Measurements from ENCODE around the gene TACC2. TPM values are rescaled to one million over a fixed set of nuclear protein-coding genes. Genes with fewer than 3 reads are reported as not detected.
A peak's percentile ranks its signal among the peaks of the same experiment; 100 is the strongest.
"Not testable (repeated sequence)": the region's sequence is repeated elsewhere in the genome, so short reads cannot be mapped to it uniquely, and the experiment has no call there.

Gene TACC2
- total and polyA plus RNA-seq, 4 donors: 43.3 to 309 (median 127) TPM

GRCh38 chr10:122014652-122015248 is 25.8 kb downstream of the TACC2 start:
- Histone ChIP-seq H3K27me3 (ENCODE audit: control insufficient read depth in 3 of 3, insufficient read depth in 3 of 3, low read length in 2 of 3) (no peaks in the 10 kb centered on the region), H3K9me3 (ENCODE audit: control insufficient read depth in 4 of 4, insufficient read depth in 3 of 4, low read length in 3 of 4) (peaks cover 0 to 7% (median 0%) of the 10 kb centered on the region in 4 donors), H3K27ac (ENCODE audit: low read depth in 1 of 2, low read length in 1 of 2) (no peak overlapping the region), H3K4me1 (ENCODE audit: control insufficient read depth in 5 of 5, insufficient read depth in 5 of 5, low read length in 5 of 5) (peaks cover 0 to 14% (median 6%) of the 10 kb centered on the region in 5 donors), H3K36me3 (ENCODE audit: control insufficient read depth in 4 of 4, insufficient read depth in 4 of 4, low read length in 4 of 4) (no peaks in the 10 kb centered on the region), H3K4me3 (no peak overlapping the region), H3K9ac (ENCODE audit: insufficient read depth in 1 of 2, low read length in 2 of 2) (no peak overlapping the region)
- no peak for DNase-seq
- TF ChIP-seq CTCF (IDR thresholded peaks at IDR 0.05; ENCODE audit: control extremely low read depth, extremely low read depth): no peak
- 71 to 82% methylated on average over 3 of the region's 3 CpGs for WGBS, 2 donors
- ATAC-seq (ENCODE audit: insufficient read depth, low FRiP score): no peak

- DNase-seq; H3K4me3 ChIP-seq; ATAC-seq (ENCODE audit: insufficient read depth, low FRiP score); H3K36me3 ChIP-seq (ENCODE audit: control insufficient read depth in 4 of 4, insufficient read depth in 4 of 4, low read length in 4 of 4); H3K9me3 ChIP-seq (ENCODE audit: control insufficient read depth in 4 of 4, insufficient read depth in 3 of 4, low read length in 3 of 4); H3K27me3 ChIP-seq (ENCODE audit: control insufficient read depth in 3 of 3, insufficient read depth in 3 of 3, low read length in 2 of 3); H3K9ac ChIP-seq (ENCODE audit: insufficient read depth in 1 of 2, low read length in 2 of 2); H3K27ac ChIP-seq (ENCODE audit: low read depth in 1 of 2, low read length in 1 of 2): not testable (repeated sequence)
- 66 to 80% methylated on average over 4 of the region's 4 CpGs for WGBS, 2 donors
- peaks cover 0 to 32% (median 12%) of the 10 kb centered on the region in 5 donors for H3K4me1 ChIP-seq (ENCODE audit: control insufficient read depth in 5 of 5, insufficient read depth in 5 of 5, low read length in 5 of 5)
These were observed 29.0 kb downstream of the TACC2 start for GRCh38 chr10:122017926-122018325.

GRCh38 chr10:122018491-122018890 is 29.5 kb downstream of the TACC2 start:
- peak overlapping the region in 1 of 2 donors; percentile 47 for H3K9ac ChIP-seq (ENCODE audit: insufficient read depth in 1 of 2, low read length in 2 of 2)
- DNase-seq: peak in 1 of 3 donors; percentile 33
- H3K36me3 ChIP-seq (ENCODE audit: control insufficient read depth in 4 of 4, insufficient read depth in 4 of 4, low read length in 4 of 4): no peaks in the 10 kb centered on the region
- no peak for ATAC-seq (ENCODE audit: insufficient read depth, low FRiP score)
- H3K4me1 ChIP-seq (ENCODE audit: control insufficient read depth in 5 of 5, insufficient read depth in 5 of 5, low read length in 5 of 5): peaks cover 0 to 32% (median 12%) of the 10 kb centered on the region in 5 donors
- H3K27me3 ChIP-seq (ENCODE audit: control insufficient read depth in 3 of 3, insufficient read depth in 3 of 3, low read length in 2 of 3): no peaks in the 10 kb centered on the region
- H3K4me3 ChIP-seq: no peak overlapping the region
- TF ChIP-seq CTCF (IDR thresholded peaks at IDR 0.05; ENCODE audit: control extremely low read depth, extremely low read depth): no peak
- H3K9me3 ChIP-seq (ENCODE audit: control insufficient read depth in 4 of 4, insufficient read depth in 3 of 4, low read length in 3 of 4): peaks cover 0 to 3% (median 0%) of the 10 kb centered on the region in 4 donors
- WGBS, 2 donors: 44 to 60% methylated on average over 7 of the region's 7 CpGs
- peak overlapping the region; percentile 52 to 93 for H3K27ac ChIP-seq (ENCODE audit: low read depth in 1 of 2, low read length in 1 of 2)

- ATAC-seq (ENCODE audit: insufficient read depth, low FRiP score): peak; percentile 28
- H3K9me3 ChIP-seq (ENCODE audit: control insufficient read depth in 4 of 4, insufficient read depth in 3 of 4, low read length in 3 of 4): peaks cover 0 to 3% (median 0%) of the 10 kb centered on the region in 4 donors
- H3K27me3 ChIP-seq (ENCODE audit: control insufficient read depth in 3 of 3, insufficient read depth in 3 of 3, low read length in 2 of 3): no peaks in the 10 kb centered on the region
- 69 to 76% methylated on average over 16 of the region's 16 CpGs for WGBS, 2 donors
- peaks cover 0 to 32% (median 12%) of the 10 kb centered on the region in 5 donors for H3K4me1 ChIP-seq (ENCODE audit: control insufficient read depth in 5 of 5, insufficient read depth in 5 of 5, low read length in 5 of 5)
- H3K9ac ChIP-seq (ENCODE audit: insufficient read depth in 1 of 2, low read length in 2 of 2): peak overlapping the region in 1 of 2 donors; percentile 47
- H3K27ac ChIP-seq (ENCODE audit: low read depth in 1 of 2, low read length in 1 of 2): peak overlapping the region; percentile 52 to 93
- no peak overlapping the region for H3K4me3 ChIP-seq
- no peak for TF ChIP-seq CTCF (IDR thresholded peaks at IDR 0.05; ENCODE audit: control extremely low read depth, extremely low read depth)
- no peaks in the 10 kb centered on the region for H3K36me3 ChIP-seq (ENCODE audit: control insufficient read depth in 4 of 4, insufficient read depth in 4 of 4, low read length in 4 of 4)
- no peak for DNase-seq
These were observed 30.0 kb downstream of the TACC2 start for GRCh38 chr10:122018951-122019413.

Measured in lung (tissue), 12 donors.